Mesendoderm (in vitro differentiated cells): ENCODE measurements around the gene SCN8A.

Experiments
- DNase-seq: peaks from one replicate; pipeline ENCODE4 v3.0.0; 2013
- H2AK5ac ChIP-seq: 2 replicates; pipeline ENCODE4 v1.6.1; 2013; ENCODE audit warnings: low read length, inconsistent platforms
- H2BK120ac ChIP-seq: 2 replicates; pipeline ENCODE4 v1.6.1; 2013; ENCODE audit warnings: low read depth, mild to moderate bottlenecking, low read length, moderate library complexity, mixed read lengths
- H2BK15ac ChIP-seq: replicated peaks from 2 replicates; pipeline ENCODE4 v1.6.1; 2013; ENCODE audit warnings: low read depth, mild to moderate bottlenecking, moderate library complexity
- H2BK5ac ChIP-seq: 2 replicates; pipeline ENCODE4 v1.6.1; 2013; ENCODE audit warnings: low read length, inconsistent platforms
- H3K18ac ChIP-seq: 2 replicates; pipeline ENCODE4 v1.6.1; 2013; ENCODE audit warnings: mild to moderate bottlenecking, low read length, mixed read lengths
- H3K23ac ChIP-seq: one replicate; pipeline ENCODE4 v1.6.1; 2013; ENCODE audit warnings: low read length
- H3K27ac ChIP-seq: 2 replicates; pipeline ENCODE4 v1.5.1; 2013; ENCODE audit warnings: low read depth, mild to moderate bottlenecking, inconsistent platforms, low read length, moderate library complexity
- H3K27me3 ChIP-seq: 2 replicates; pipeline ENCODE4 v1.6.1; 2013; ENCODE audit warnings: low read length, control low read depth, mild to moderate bottlenecking, inconsistent platforms; ENCODE audit not compliant: insufficient read depth, poor library complexity
- H3K36me3 ChIP-seq: 2 replicates; pipeline ENCODE4 v1.6.1; 2013; ENCODE audit warnings: low read length, inconsistent platforms; ENCODE audit not compliant: control insufficient read depth, insufficient read depth
- H3K4ac ChIP-seq: one replicate; pipeline ENCODE4 v1.6.1; 2013; ENCODE audit warnings: low read depth, mild to moderate bottlenecking, low read length, moderate library complexity
- H3K4me1 ChIP-seq: 2 replicates; pipeline ENCODE4 v1.6.1; 2013; ENCODE audit warnings: low read depth, low read length, inconsistent platforms; ENCODE audit not compliant: control insufficient read depth
- H3K4me2 ChIP-seq: 2 replicates; pipeline ENCODE4 v1.6.1; 2013; ENCODE audit warnings: low read length
- H3K4me3 ChIP-seq: 2 replicates; pipeline ENCODE4 v1.5.1; 2013; ENCODE audit warnings: mild to moderate bottlenecking, low read length
- H3K56ac ChIP-seq: one replicate; pipeline ENCODE4 v1.6.1; 2013; ENCODE audit warnings: low read length
- H3K79me1 ChIP-seq: 2 replicates; pipeline ENCODE4 v1.6.1; 2013; ENCODE audit warnings: low read length, inconsistent platforms
- H3K79me2 ChIP-seq: 2 replicates; pipeline ENCODE4 v1.6.1; 2013; ENCODE audit warnings: mild to moderate bottlenecking, low read length; ENCODE audit not compliant: control insufficient read depth, insufficient read depth
- H3K9ac ChIP-seq: 2 replicates; pipeline ENCODE4 v1.6.1; 2013; ENCODE audit warnings: low read length, inconsistent platforms
- H4K5ac ChIP-seq: one replicate; pipeline ENCODE4 v1.6.1; 2013; ENCODE audit warnings: low read length
- H4K8ac ChIP-seq: one replicate; pipeline ENCODE4 v1.6.1; 2013; ENCODE audit warnings: low read depth, mild to moderate bottlenecking, control low read depth, low read length, moderate library complexity
- WGBS: extraction: QIAGEN DNeasy Blood & Tissue Kit; methylation state at CpG from one replicate; pipeline ENCODE4 v1.1.7; 2013; ENCODE audit warnings: low lambda C conversion rate, missing lambda C conversion rate; ENCODE audit not compliant: insufficient coverage; ENCODE audit errors: extremely low coverage; 5-methylcytosine and 5-hydroxymethylcytosine counted together

Gene SCN8A

DNA sequence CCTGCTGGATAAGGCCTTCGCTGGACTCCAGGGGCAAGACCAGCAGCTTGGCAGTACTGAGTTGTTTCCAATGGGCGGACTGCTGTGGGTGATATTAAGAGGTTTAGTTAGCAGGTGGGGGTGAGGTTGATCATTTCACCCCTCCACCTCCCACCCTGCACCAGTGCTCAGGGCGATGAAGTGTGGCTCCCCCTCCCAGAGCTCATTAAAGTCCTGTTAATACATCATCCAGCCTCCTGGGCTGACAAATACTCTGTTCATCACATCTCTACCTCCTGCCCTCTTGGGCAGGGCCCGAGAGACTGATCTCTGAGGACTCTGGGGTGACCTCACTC is 259.9 kb downstream of the SCN8A start:
- no peak overlapping the region for H3K23ac ChIP-seq
- no peak overlapping the region for H2BK120ac ChIP-seq
- no peak overlapping the region for H3K27ac ChIP-seq
- H3K18ac ChIP-seq = no peak overlapping the region
- no peak overlapping the region for H3K4ac ChIP-seq
- H4K5ac ChIP-seq = no peak overlapping the region
- H3K9ac ChIP-seq = no peak overlapping the region
- no CpG with 5 or more reads among the region's 4 CpGs for WGBS
- H3K79me2 ChIP-seq = no peaks in the 10 kb centered on the region
- H3K56ac ChIP-seq = no peak overlapping the region
- H4K8ac ChIP-seq = no peak overlapping the region
- H2BK15ac ChIP-seq = no peak overlapping the region
- no peaks in the 10 kb centered on the region for H3K27me3 ChIP-seq
- no peak overlapping the region for H3K4me2 ChIP-seq
- H2BK5ac ChIP-seq = no peak overlapping the region
- H2AK5ac ChIP-seq = no peak overlapping the region
- no peak for DNase-seq
- no peaks in the 10 kb centered on the region for H3K79me1 ChIP-seq
- H3K4me3 ChIP-seq = no peak overlapping the region
- H3K36me3 ChIP-seq = no peaks in the 10 kb centered on the region
- peaks cover 5% of the 10 kb centered on the region for H3K4me1 ChIP-seq

DNA sequence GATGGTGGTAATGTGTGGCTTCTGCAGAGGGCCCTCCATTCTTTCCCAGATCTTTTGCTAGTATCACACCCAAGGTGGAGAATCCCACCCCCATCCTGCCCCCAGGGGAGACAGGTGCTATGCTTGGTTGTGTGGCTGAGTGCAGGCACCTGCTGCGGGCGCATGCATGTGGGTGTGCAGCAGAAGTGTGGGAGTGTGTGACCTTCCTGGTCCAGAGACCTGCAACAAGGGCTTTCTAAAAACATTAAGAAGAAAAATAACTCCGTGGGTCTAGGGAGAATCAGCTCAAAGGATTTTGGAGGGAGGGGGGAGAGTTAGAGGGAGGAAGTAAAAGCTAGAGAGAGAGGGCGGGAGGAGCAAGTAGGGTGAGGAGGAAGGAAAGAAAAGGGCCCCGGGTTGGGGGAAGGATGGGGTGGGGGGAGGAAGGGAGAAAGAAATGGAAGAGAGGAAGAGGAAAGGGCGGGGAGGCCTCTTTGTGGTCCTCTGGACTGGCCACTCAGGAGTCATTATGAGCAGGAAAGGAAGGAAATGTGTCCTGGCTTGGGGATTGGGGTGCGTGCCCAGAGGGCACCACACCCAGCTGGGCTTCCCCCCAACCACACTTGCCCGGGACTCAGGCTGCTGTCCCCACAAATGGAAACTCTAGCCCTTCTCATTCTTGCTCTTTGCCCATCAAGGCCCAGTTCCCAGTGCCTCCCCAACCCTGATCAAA is 260.5 kb downstream of the SCN8A start:
- no peaks in the 10 kb centered on the region for H3K27me3 ChIP-seq
- H3K4me1 ChIP-seq = peaks cover 1% of the 10 kb centered on the region
- no peaks in the 10 kb centered on the region for H3K36me3 ChIP-seq
- H2AK5ac ChIP-seq = no peak overlapping the region
- H2BK5ac ChIP-seq = no peak overlapping the region
- no peaks in the 10 kb centered on the region for H3K79me2 ChIP-seq
- H2BK15ac ChIP-seq = no peak overlapping the region
- no peak overlapping the region for H3K27ac ChIP-seq
- H3K4ac ChIP-seq = no peak overlapping the region
- H3K4me2 ChIP-seq = no peak overlapping the region
- DNase-seq = no peak
- no peaks in the 10 kb centered on the region for H3K79me1 ChIP-seq
- no peak overlapping the region for H3K4me3 ChIP-seq
- H4K5ac ChIP-seq = no peak overlapping the region
- WGBS = no CpG with 5 or more reads among the region's 8 CpGs
- H3K9ac ChIP-seq = no peak overlapping the region
- H3K18ac ChIP-seq = no peak overlapping the region
- H4K8ac ChIP-seq = no peak overlapping the region
- no peak overlapping the region for H3K56ac ChIP-seq
- no peak overlapping the region for H3K23ac ChIP-seq
- H2BK120ac ChIP-seq = no peak overlapping the region

DNA sequence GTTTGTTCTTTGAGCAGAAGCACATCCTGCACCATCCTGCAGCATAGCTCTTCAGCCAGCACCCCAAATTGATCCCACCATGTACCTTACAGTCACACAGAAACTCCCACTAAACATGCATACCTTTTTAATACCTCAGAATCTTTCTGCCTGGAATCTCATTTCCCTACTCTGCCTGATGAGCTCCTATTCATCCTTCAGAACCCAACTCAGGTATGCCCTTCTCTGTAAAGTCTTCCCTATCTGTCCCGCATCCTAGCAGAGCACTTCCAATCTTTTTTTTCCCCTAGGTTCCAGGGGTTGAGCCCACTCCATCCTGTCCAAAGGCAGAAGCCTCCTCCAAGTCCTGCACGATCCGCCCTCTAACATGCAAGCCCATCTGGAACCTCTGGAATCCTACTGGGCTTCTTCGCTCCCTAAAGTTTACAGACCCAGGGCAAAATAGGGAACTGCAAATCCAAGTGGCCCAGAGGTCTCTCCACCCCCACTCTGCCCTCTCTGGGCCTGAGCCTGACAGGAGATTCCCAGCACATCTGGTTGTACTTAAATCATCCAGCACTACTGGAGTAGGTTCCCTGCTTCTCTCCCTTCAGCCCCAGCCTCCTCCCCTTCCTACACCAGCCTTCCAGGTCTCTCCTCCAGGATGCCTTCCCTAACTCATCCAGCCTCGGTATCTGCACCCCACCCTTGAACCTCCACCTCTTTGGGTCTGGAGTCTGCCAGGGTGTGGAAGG is 261.5 kb downstream of the SCN8A start:
- Histone ChIP-seq H3K79me2 (no peaks in the 10 kb centered on the region), H3K18ac (no peak overlapping the region), H3K36me3 (no peaks in the 10 kb centered on the region), H3K4me3 (no peak overlapping the region), H3K4me2 (no peak overlapping the region), H3K27me3 (no peaks in the 10 kb centered on the region), H3K27ac (no peak overlapping the region), H2BK15ac (no peak overlapping the region), H3K23ac (no peak overlapping the region), H2AK5ac (no peak overlapping the region), H3K4ac (no peak overlapping the region), H3K79me1 (no peaks in the 10 kb centered on the region), H3K4me1 (no peaks in the 10 kb centered on the region), H4K5ac (no peak overlapping the region), H3K56ac (no peak overlapping the region), H2BK5ac (no peak overlapping the region), H4K8ac (no peak overlapping the region), H2BK120ac (no peak overlapping the region), H3K9ac (no peak overlapping the region)
- no CpG with 5 or more reads among the region's 5 CpGs for WGBS
- DNase-seq = no peak

DNA sequence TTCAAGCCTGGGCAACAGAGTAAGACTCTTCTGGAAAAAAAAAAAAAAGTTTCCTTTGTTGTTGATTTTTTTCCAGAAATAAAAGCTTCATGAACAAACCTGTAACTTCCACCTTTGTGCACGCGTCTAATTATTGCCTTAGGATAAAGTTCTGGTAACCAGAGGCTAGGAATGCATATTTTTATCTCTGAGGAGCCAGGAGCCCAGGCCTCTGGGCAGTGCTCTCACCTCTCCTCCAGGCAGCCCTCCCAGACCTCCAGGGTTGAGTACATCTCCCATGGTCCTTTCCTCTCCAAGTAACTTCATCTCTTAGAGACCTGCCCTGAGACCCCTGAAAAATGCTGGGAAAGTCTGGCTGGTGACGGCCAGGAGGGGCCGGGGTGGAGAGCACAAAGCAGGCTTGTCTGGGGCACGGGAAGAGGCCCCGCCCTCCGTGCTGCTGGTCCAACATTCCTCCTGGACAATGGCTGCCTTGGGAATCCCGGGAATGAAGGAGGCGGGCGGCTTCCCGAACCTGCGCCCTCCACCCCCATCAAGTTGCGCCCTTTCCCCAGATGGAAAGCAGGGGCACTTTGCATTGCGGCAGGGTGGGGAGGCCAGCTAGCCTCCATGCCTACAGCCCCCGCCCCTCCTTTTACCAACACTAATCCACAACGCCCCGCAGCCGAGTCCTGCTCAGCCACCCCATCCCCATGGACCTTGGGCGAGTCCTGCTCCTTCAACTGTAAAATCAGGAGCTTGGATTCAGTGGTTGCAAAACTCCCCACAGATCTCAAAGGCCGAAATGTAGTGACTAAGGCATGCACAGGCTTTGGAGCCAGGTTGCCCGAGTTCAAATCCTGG is 264.8 kb downstream of the SCN8A start:
- WGBS = no CpG with 5 or more reads among the region's 21 CpGs
- H3K23ac ChIP-seq = no peak overlapping the region
- DNase-seq = peak; percentile 88
- H3K27ac ChIP-seq = no peak overlapping the region
- peak overlapping the region; percentile 46 for H3K18ac ChIP-seq
- H3K9ac ChIP-seq = peak overlapping the region; percentile 56
- H2BK15ac ChIP-seq = no peak overlapping the region
- peak overlapping the region; percentile 51 for H3K4me3 ChIP-seq
- no peaks in the 10 kb centered on the region for H3K36me3 ChIP-seq
- H3K4me1 ChIP-seq = no peaks in the 10 kb centered on the region
- peak overlapping the region; percentile 5 for H3K4ac ChIP-seq
- no peaks in the 10 kb centered on the region for H3K79me2 ChIP-seq
- peak overlapping the region; percentile 69 for H2AK5ac ChIP-seq
- no peaks in the 10 kb centered on the region for H3K79me1 ChIP-seq
- no peaks in the 10 kb centered on the region for H3K27me3 ChIP-seq
- peak overlapping the region; percentile 78 for H3K4me2 ChIP-seq
- no peak overlapping the region for H2BK5ac ChIP-seq
- H4K8ac ChIP-seq = no peak overlapping the region
- H4K5ac ChIP-seq = peak overlapping the region; percentile 81
- peak overlapping the region; percentile 83 for H3K56ac ChIP-seq
- H2BK120ac ChIP-seq = no peak overlapping the region

DNA sequence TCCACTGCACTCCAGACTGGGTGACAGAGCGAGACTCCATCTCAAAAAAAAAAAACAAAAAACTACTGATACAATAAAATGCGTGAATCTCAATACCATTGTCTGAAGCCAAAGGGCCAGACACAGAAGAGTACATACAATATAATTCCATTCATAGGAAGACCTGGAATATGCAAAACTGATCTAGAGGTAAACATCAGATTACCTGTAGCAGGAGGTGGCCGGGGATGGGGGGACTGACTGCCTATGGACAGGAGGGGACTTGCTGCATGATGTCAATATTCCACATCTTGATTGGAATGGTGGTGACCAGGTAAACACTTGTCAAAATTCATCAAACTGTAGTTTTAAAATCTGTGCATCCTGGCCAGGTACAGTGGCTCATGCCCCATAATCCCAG is 270.0 kb downstream of the SCN8A start:
- no peak overlapping the region for H3K4me3 ChIP-seq
- no peak overlapping the region for H3K4ac ChIP-seq
- no peak overlapping the region for H2AK5ac ChIP-seq
- H3K4me2 ChIP-seq = no peak overlapping the region
- no peaks in the 10 kb centered on the region for H3K27me3 ChIP-seq
- no peak overlapping the region for H3K23ac ChIP-seq
- no peak for DNase-seq
- H3K18ac ChIP-seq = no peak overlapping the region
- H3K27ac ChIP-seq = no peak overlapping the region
- no peak overlapping the region for H2BK120ac ChIP-seq
- H3K79me2 ChIP-seq = no peaks in the 10 kb centered on the region
- H3K79me1 ChIP-seq = no peaks in the 10 kb centered on the region
- H4K8ac ChIP-seq = no peak overlapping the region
- H2BK5ac ChIP-seq = no peak overlapping the region
- H2BK15ac ChIP-seq = no peak overlapping the region
- no CpG with 5 or more reads among the region's 3 CpGs for WGBS
- H3K56ac ChIP-seq = no peak overlapping the region
- H3K9ac ChIP-seq = no peak overlapping the region
- no peaks in the 10 kb centered on the region for H3K36me3 ChIP-seq
- H3K4me1 ChIP-seq = peaks cover 6% of the 10 kb centered on the region
- H4K5ac ChIP-seq = no peak overlapping the region
